KMS-11 (cell line): Measurements from ENCODE around the gene HSF5.

Experiments used
- H2AFZ ChIP-seq: fragments of 200-600 bp; sonication (generic); 2 replicates; pipeline ENCODE4 v1.6.1; 2016; ENCODE audit warnings: antibody characterized with exemption, mixed run types, low read depth
- H3K27ac ChIP-seq: fragments of 200-600 bp; sonication (generic); 2 replicates; pipeline ENCODE4 v1.6.1; 2016; ENCODE audit warnings: mild to moderate bottlenecking, mixed run types
- H3K27me3 ChIP-seq: fragments of 200-600 bp; sonication (generic); 2 replicates; pipeline ENCODE4 v1.6.1; 2017; ENCODE audit warnings: mild to moderate bottlenecking, low read depth, mixed run types, moderate library complexity; ENCODE audit not compliant: insufficient read depth
- H3K36me3 ChIP-seq: fragments of 200-600 bp; sonication (generic); 2 replicates; pipeline ENCODE4 v1.6.1; 2017; ENCODE audit warnings: mild to moderate bottlenecking, mixed run types; ENCODE audit not compliant: insufficient read depth
- H3K4me1 ChIP-seq: fragments of 200-600 bp; sonication (generic); 2 replicates; pipeline ENCODE4 v1.6.1; 2016; ENCODE audit warnings: mild to moderate bottlenecking, low read depth, mixed run types; ENCODE audit not compliant: poor library complexity, severe bottlenecking
- H3K4me2 ChIP-seq: fragments of 200-600 bp; sonication (generic); 2 replicates; pipeline ENCODE4 v1.7.0; 2016; ENCODE audit warnings: mild to moderate bottlenecking, mixed run types
- H3K4me3 ChIP-seq: fragments of 200-600 bp; sonication (generic); IDR thresholded peaks from 2 replicates; pipeline ENCODE4 v1.6.1; 2017; ENCODE audit warnings: low read depth, low read length, mixed read lengths; ENCODE audit not compliant: insufficient read depth
- H3K79me2 ChIP-seq: fragments of 200-600 bp; sonication (generic); 2 replicates; pipeline ENCODE4 v1.6.1; 2016; ENCODE audit warnings: low read depth, mixed run types; ENCODE audit not compliant: insufficient read depth
- H3K9ac ChIP-seq: fragments of 200-600 bp; sonication (generic); 2 replicates; pipeline ENCODE4 v1.6.1; 2016; ENCODE audit warnings: mild to moderate bottlenecking, mixed run types
- H4K20me1 ChIP-seq: fragments of 200-600 bp; sonication (generic); 2 replicates; pipeline ENCODE4 v1.6.1; 2016; ENCODE audit warnings: mild to moderate bottlenecking, mixed run types; ENCODE audit not compliant: insufficient read depth
- CTCF ChIP-seq: fragments of 200-600 bp; sonication (generic); conservative IDR thresholded peaks from 2 replicates; pipeline ENCODE4 v1.6.1; 2017; ENCODE audit warnings: low read depth, mild to moderate bottlenecking, antibody characterized with exemption, low read length, moderate library complexity, mixed read lengths

HSF5 gene

GRCh38 chr17:58376472-58377000 lies 111.7 kb downstream of the HSF5 start:
- Histone ChIP-seq H2AFZ (no peak overlapping the region), H3K4me1 (peaks cover 6% of the 10 kb centered on the region), H3K4me2 (no peak overlapping the region), H3K9ac (no peak overlapping the region), H3K36me3 (no peaks in the 10 kb centered on the region), H3K4me3 (no peak overlapping the region), H3K79me2 (no peaks in the 10 kb centered on the region), H3K27ac (no peak overlapping the region), H3K27me3 (no peaks in the 10 kb centered on the region), H4K20me1 (no peaks in the 10 kb centered on the region)
- no peak for TF ChIP-seq CTCF

- H3K9ac ChIP-seq = no peak overlapping the region
- H3K4me3 ChIP-seq = no peak overlapping the region
- H3K4me1 ChIP-seq = no peaks in the 10 kb centered on the region
- no peaks in the 10 kb centered on the region for H3K36me3 ChIP-seq
- H3K27ac ChIP-seq = no peak overlapping the region
- no peak overlapping the region for H3K4me2 ChIP-seq
- no peak for TF ChIP-seq CTCF
- no peaks in the 10 kb centered on the region for H3K79me2 ChIP-seq
- no peaks in the 10 kb centered on the region for H3K27me3 ChIP-seq
- H2AFZ ChIP-seq = no peak overlapping the region
- no peaks in the 10 kb centered on the region for H4K20me1 ChIP-seq
These were observed 112.4 kb downstream of the HSF5 start for GRCh38 chr17:58375811-58376210.

- H3K9ac ChIP-seq = no peak overlapping the region
- no peak overlapping the region for H3K4me2 ChIP-seq
- H3K79me2 ChIP-seq = no peaks in the 10 kb centered on the region
- no peak overlapping the region for H3K4me3 ChIP-seq
- H3K27ac ChIP-seq = no peak overlapping the region
- H2AFZ ChIP-seq = no peak overlapping the region
- H3K4me1 ChIP-seq = no peaks in the 10 kb centered on the region
- TF ChIP-seq CTCF = no peak
- H3K36me3 ChIP-seq = no peaks in the 10 kb centered on the region
- no peaks in the 10 kb centered on the region for H4K20me1 ChIP-seq
- no peaks in the 10 kb centered on the region for H3K27me3 ChIP-seq
These were observed 113.0 kb downstream of the HSF5 start for GRCh38 chr17:58375256-58375655.

- H2AFZ ChIP-seq = no peak overlapping the region
- H3K4me2 ChIP-seq = no peak overlapping the region
- no peaks in the 10 kb centered on the region for H4K20me1 ChIP-seq
- no peak overlapping the region for H3K27ac ChIP-seq
- H3K9ac ChIP-seq = no peak overlapping the region
- H3K36me3 ChIP-seq = no peaks in the 10 kb centered on the region
- H3K4me1 ChIP-seq = no peaks in the 10 kb centered on the region
- TF ChIP-seq CTCF = no peak
- H3K4me3 ChIP-seq = no peak overlapping the region
- no peaks in the 10 kb centered on the region for H3K79me2 ChIP-seq
- H3K27me3 ChIP-seq = no peaks in the 10 kb centered on the region
These were observed 114.3 kb downstream of the HSF5 start for GRCh38 chr17:58373923-58374322.
